ENCODE results near the gene C16orf54.
"Not testable (repeated sequence)": the region's sequence is repeated elsewhere in the genome, so short reads cannot be mapped to it uniquely, and the experiment has no call there.

- not testable (repeated sequence) for TF ChIP-seq CTCF (conservative IDR thresholded peaks at IDR 0.05); EZH2 (IDR thresholded peaks at IDR 0.05; ENCODE audit: low read depth)
Observed at GRCh38 chr16:29740630-29741015, 5.2 kb downstream of the C16orf54 start.

Data from PC-9 (cell line).